Fibroblast of the conjunctiva (primary cell): ENCODE data around the gene SPG21.

Experiments used
- DNase-seq: peaks from one replicate; pipeline ENCODE4 v3.0.0-alpha.2; 2010; ENCODE audit warnings: low read depth

The SPG21 gene

GRCh38 chr15:64991536-64992135 lies 1.9 kb upstream of the SPG21 start:
- no peak for DNase-seq

- DNase-seq: no peak
Observed at GRCh38 chr15:64990168-64990470, 405 bp upstream of the SPG21 start.

- peak; percentile 43 for DNase-seq
Observed at GRCh38 chr15:64987136-64987535, 2.6 kb downstream of the SPG21 start.

- DNase-seq: peak; percentile 31
Observed at GRCh38 chr15:64985366-64986033, 4.2 kb downstream of the SPG21 start.

GRCh38 chr15:64982472-64982871 lies 7.2 kb downstream of the SPG21 start:
- DNase-seq: peak; percentile 49

GRCh38 chr15:64981812-64982431 lies 7.8 kb downstream of the SPG21 start:
- no peak for DNase-seq

- no peak for DNase-seq
Observed at GRCh38 chr15:64979252-64979710, 10.4 kb downstream of the SPG21 start.

GRCh38 chr15:64975390-64975789 lies 14.3 kb downstream of the SPG21 start:
- DNase-seq: peak; percentile 47

GRCh38 chr15:64970698-64971097 lies 19.0 kb downstream of the SPG21 start:
- no peak for DNase-seq

GRCh38 chr15:64969401-64969800 lies 20.3 kb downstream of the SPG21 start:
- DNase-seq: no peak

- no peak for DNase-seq
Observed at GRCh38 chr15:64961013-64961412, 28.7 kb downstream of the SPG21 start.

- DNase-seq: no peak
Observed at GRCh38 chr15:64960153-64960552, 29.6 kb downstream of the SPG21 start.

GRCh38 chr15:64959128-64959527 lies 30.6 kb downstream of the SPG21 start:
- no peak for DNase-seq

GRCh38 chr15:64954395-64954794 lies 35.3 kb downstream of the SPG21 start:
- no peak for DNase-seq

- DNase-seq: no peak
Observed at GRCh38 chr15:64951777-64952418, 37.8 kb downstream of the SPG21 start.

GRCh38 chr15:64950888-64951287 lies 38.8 kb downstream of the SPG21 start:
- no peak for DNase-seq

- no peak for DNase-seq
Observed at GRCh38 chr15:64949383-64950186, 40.1 kb downstream of the SPG21 start.

GRCh38 chr15:64948916-64949315 lies 40.8 kb downstream of the SPG21 start:
- no peak for DNase-seq

- DNase-seq: no peak
Observed at GRCh38 chr15:64947211-64947610, 42.5 kb downstream of the SPG21 start.

GRCh38 chr15:64944961-64945360 lies 44.8 kb downstream of the SPG21 start:
- DNase-seq: no peak

- DNase-seq: no peak
Observed at GRCh38 chr15:64943512-64944225, 46.0 kb downstream of the SPG21 start.

GRCh38 chr15:64942356-64942755 lies 47.4 kb downstream of the SPG21 start:
- DNase-seq: no peak
